ENCODE results near the gene SPART.
A peak's percentile ranks its signal among the peaks of the same experiment; 100 is the strongest.
"Not testable (repeated sequence)": the region's sequence is repeated elsewhere in the genome, so short reads cannot be mapped to it uniquely, and the experiment has no call there.

The SPART gene

DNA sequence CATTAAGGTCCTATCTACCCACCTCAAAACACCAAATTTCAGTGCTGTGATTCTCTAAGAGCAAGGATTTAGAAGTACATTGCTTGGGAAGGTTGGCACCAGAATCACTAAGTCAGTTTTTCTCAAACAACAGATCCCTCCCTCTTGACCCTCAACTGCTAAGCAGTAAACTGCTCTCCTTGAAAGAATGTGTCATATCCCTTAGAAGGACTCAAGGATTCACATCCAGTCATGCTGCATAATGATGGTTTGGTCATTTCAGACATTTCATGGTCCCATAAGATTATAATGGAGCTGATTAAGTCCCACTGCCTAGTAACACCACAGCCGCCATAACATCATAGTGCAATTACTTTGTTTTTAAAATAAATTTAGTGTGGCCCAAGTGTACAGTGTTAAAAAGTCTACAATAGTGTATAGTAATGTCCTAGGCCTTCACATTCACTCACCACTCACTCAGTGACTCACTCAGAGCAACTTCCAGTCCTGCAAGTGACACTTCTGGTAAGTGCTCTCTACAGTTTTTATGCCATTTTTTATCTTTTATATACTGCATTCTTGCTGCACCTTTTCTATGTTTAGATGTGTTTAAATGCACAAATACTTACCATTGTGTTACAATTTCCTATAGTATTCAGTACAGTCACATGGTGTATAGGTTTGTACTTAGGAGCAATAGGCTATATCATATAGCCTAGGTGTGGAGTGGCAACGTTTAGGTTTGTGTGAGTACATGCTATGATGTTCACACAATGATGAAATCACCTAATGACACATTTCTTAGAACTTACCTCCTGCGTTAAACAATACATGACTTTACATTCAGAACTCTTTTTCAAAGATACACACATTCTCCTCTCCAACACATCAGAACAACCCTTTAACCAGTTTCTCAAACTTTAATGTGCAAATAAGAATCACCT is 32.9 kb downstream of the SPART start:
- no peak for DNase-seq

DNA sequence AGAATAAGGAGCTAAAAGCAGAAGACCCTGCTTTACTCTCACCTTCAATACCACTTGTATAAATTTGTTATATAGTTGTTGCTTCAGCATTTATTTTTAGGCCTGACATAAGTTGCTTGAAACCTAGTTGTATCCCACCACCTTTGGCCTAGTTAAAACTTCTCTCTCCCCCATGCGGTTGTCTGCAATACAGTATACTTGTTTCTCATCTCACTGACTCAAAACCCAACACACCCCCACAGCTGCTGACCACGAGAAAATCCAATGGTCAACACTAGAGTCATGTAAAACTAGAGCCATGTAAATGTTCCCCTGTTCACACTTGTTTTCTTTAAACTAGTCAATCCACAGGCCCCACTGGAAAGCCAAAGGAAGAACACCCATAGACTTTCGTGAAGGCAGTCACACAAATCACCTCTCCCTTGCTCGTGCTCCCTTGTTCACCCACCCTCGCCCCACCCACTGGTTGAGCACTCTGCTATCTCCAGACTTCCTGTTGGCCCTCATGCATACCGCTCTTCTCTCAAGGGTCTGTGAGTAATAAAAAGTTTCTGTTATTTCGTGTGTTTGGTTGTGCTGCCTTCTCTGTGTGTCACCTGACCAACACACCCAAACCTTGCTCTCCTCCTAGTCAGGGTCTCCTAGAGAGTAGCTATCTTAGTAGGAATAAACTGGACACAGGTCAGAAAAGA is 35.6 kb downstream of the SPART start:
- peak; percentile 6 to 54 (median 39) for DNase-seq

DNA sequence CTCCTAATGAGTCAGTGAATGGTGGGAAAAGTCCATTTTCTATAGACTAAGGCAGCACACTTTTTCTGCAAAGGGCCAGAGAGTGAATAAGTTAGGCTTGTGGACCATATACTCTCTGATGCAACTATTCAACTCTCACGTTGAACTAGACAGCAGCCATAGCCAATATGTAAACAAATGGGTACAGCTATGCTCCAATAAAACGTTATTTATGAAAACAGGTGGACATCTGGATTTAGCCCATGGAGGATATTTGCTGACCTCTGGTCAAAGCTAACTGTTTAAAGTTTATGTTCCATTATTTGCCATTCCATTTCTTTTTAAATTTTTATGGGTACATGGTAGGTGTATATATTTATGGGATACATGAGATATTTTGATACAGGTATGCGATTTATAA is 43.9 kb downstream of the SPART start:
- DNase-seq, result no peak

DNA sequence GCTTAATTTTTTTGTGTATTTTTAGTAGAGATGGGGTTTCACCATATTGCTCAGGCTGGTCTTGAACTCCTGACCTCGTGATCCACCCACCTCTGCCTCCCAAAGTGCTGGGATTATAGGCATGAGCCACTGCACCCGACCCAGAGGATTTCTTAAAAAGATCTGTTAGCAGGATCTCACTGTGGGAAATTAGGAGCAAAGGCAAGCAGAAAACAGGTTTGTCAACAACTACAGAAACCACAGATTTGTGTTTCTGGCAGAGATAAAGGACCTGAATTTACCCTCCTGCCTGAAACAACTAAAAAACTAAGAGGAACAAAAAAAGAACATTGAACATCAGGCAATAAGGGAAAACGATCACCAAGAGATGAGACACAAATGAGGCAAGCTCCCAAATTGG is 46.7 kb downstream of the SPART start:
- not testable (repeated sequence) for DNase-seq

DNA sequence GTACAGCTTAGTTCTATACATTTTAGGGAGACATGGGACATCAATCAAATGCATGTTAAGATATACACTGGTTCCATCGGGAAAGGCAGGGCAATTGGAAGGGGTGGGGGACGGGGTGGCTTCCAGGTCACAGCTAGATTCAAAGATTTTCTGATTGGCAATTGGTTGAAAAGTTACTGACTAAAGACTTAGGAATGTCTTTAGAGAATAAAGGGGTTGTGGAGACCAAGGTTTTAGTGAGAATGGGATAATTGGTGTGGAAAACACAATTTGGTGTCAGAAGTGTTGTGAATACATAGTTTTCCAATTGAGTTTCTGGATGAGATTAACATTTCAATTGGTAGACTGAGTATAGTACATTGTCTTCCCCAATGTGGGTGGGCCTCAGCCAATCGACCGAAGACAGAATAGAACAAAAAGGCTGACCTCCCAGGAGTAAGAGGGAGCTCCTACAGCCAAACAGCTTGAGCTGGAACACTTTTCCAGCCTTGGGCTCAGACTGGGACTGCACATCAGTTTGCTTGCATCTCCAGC is 47.6 kb downstream of the SPART start:
- no peak for DNase-seq

DNA sequence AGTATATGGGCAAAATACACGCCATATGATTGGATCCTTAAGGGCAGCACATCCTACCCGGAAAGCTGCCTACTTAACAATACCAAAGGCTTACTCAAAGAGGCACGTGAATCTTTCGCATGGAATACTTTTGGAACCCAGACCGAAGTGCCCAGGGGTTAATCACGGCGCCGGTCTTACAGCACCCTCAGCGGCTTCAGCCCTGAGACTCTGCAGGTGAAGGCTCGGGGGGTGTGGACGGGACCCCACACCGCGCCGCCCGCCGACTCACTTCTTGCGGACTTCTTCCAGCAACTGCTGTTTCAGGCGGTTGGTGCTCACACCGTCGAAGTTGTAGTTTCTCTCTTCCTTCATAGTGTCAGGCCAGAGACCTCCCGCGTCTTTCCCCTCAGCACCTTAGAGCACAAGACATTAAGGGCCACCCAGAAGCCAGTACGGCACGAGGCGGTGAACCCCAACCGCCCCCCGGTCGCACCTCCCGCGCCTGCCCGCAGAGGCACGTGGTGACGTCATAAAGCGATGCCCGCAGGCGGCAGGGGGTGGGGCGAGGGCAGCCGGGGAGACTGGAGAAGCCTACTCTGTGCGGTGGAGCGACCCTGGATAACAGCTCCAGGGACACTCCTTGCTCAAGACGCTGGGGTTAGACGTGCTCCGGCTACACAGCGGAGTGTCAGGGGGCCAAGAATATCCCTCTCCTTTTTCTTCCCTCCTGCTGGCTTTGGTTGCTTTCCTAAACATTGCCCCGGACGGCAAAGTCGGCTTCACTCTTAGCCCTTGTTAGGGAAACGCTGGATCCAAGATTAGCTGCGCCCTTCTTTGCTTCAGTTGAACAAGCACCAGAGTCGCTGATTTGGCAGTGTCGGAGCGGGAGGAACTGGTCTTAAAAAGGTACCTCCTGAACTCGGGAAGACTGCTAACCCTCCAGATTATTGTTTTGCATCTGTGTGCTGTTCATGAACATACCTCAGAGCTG is 48.5 kb downstream of the SPART start, which contains the start of gene CCDC169:
Gene CCDC169 (minus strand): TSS at position 449 of the 973 bp plus-strand sequence. CDS start 95 bp downstream, at position 354.
- peak; percentile 54 to 81 (median 68) for DNase-seq

DNA sequence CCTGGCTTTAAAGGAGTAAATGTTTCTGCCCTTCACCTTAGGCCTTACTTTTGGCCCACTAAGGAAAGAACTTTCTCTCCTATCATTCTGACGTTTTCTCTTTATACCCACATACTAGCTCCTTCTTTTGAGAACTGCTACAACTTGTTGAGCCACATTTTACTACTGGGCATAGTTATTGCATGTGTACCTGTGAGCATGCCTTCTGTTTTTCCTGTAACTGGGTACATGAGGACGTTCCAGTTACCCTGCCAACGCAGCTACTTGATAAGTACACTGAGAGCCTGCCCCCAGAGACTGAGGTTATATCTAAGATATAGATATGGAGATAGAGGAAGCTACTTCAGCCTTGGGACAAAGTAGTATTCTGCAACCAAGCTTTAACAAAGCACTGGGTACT is 52.1 kb downstream of the SPART start:
- no peak for DNase-seq

DNA sequence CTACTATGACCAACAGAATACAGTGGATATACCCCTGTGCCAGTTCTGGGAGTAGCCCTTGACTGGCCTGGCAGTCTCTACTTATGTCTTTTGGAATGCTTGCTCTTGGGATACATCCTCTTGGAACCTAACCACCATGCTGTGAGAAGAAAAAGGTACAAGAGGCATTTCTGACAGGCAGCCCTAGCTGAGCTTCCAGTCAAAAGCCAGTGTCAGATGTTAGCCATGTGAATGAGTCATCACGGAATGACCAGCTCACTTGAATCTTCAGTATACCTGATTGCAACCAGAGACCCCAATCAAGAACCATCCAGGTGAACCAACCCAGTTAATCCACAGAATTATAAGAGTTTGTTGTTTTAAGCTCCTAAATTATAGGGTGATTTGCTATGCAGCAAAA is 52.7 kb downstream of the SPART start:
- no peak for DNase-seq

DNA sequence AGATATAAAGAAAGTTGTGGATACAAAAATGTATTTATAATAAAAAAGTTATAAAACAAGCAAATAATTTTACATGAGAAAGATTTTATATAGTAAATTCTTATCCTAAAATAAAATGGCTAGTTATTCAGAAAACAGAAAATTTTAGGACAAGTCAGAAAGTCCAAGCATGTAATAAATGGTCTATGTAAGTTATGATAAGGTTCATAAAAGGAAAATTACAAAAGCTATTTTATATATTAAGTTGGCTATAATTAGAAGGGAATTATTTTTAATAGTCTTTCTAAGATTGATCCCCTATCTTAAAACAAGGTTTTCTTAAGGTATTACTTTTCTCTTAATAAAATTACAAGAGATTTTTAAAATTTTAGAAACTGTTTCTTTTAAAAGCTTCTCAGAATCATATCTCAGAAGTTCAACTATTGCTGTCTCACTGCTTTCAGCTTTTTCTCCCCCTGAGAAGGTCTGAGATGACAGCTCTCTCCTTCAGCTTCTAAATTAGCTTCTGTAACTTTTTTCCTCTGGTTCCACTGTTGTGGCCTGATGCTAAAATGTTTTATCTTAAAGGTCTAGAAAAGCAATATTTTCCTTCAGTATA is 57.3 kb downstream of the SPART start:
- DNase-seq, result no peak

DNA sequence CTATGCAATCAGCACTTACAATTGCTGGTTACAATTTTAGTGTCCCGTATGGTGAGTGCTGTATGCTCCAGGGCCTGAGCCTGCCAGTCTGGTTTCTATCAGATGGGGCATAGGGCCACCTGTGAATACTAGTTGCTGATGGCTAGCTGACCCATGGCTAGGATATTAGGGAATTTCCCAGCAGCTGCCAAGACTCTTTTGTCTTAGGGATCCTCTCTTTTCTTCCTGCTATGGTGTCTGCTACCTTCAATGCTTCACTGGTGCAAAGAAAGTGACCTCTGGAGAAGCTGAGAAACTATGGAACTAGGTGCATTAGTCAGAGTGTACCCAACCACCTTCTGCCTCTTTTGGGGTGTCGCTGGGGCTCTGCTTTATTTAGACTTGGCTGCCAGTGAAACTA is 60.2 kb downstream of the SPART start:
- DNase-seq, result no peak

DNA sequence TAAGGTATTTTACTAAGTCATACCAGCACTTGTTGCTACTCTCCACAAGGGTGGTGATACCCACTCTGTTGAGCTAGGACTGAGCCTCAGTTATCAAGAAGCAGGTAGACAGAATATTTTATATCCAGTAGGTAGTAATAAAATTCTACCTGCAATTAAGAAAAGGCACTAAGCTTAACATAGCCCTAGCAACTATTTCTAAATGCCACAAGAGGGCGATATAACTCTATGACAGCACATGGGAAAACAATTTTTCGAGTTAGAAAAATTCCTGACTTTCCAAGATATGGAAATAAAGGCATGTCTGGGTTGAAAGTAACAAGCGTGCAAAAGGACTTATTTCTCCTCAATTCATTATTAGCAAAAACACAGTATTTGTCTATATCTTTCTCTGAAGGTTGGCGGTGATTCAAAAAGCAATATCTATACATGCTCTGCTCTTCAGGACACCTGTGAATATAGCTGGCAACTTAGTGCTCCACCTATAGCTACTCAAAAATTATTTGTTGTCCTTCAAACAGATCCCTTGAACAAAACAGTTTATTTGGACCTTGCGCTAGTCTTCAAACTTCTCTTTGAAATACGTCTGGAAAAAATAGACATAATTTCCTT is 63.3 kb downstream of the SPART start:
- DNase-seq, result peak in 3 of 4 experiments; percentile 16 to 76 (median 49)

DNA sequence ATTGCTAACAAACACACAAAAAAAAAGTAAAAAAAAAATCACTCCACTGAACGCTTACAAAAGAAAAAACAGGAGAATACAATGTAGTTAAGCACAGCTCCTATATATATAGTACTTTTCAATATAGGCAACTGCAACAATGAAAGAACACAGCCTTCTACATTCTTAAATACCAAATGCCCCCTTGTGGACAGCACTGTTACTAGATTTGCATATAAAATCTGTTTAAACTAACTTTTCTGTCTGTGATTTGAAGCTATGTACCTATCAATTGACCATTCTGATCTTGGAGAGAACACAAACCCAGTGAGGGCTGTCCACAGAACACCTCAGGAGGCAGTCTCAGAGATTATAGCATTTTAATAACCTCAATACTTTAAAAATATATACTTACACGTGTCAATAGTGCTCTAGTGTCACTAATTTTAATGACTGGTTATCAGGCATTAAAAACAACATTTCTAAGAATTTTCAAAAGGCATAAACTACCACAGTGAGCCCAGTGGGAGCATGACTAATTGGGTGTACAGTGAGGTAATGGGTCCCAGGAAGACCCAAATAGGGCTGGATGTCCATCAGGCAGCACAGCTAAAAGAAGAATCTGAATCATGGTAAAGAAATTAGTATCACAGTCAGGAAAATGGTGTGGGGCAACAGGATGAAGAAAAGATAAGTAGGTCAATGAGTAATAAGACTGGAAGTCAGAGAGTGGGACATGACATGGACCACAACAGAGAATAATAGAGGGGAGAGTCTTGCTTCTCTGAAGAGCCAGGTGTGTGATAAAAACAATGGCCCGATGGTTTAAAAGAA is 70.8 kb downstream of the SPART start:
- peak in 3 of 4 experiments; percentile 75 to 82 (median 79) for DNase-seq

DNA sequence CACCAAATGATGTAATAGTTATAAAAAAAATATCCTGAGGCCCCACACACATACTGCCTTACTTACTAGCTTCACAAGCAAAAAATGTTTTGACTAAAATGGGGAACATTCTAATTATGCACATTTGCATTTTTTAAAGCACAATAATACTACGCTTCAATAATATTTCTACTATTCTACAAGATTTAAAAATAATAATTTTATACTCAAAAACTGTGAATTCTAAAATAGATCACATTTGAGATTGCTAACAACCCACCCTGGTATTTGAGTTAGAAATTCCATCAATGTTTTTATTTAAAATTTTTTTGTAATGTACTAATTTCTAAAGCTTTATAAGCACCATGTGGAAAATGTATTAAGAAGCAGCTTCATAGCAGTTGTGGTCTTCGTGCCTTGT is 72.8 kb downstream of the SPART start:
- no peak for DNase-seq

DNA sequence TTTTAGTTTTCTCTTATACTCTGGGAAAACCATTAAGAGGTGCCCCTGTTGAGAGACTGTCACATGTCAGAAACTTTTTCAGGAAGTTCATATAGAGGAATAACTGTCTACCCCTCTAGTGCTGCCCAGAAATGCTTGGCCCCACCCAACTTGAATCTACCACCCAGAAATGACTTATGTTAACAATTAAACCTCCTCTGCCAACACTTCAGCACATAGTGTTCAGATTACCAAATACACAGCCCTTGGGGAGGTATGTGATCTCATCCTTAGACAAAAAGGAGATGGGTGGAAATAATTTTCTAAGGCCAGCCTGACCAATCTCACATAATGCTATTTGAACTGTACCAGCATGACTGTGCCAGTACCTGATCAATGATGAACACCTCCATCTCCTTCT is 84.2 kb downstream of the SPART start:
- DNase-seq, result no peak

DNA sequence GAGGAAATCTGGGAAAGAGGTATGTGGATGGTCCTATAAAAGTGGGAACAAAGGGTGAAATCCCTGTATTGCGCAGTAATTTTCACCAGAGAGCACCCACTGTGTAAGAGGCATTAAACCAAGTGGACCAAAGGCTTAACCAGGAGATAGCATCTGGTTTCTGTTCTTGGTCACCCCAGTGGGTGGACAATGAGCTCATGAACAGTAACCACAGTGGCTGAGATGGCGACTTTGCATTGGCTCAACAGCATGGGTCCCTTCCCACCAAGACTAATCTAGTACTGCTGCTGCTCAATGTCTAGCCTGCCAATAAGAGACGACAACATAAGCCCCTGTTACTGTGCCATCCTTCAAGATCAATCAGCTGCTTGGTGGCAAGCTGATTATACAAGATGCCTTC is 85.2 kb downstream of the SPART start:
- DNase-seq, result no peak

DNA sequence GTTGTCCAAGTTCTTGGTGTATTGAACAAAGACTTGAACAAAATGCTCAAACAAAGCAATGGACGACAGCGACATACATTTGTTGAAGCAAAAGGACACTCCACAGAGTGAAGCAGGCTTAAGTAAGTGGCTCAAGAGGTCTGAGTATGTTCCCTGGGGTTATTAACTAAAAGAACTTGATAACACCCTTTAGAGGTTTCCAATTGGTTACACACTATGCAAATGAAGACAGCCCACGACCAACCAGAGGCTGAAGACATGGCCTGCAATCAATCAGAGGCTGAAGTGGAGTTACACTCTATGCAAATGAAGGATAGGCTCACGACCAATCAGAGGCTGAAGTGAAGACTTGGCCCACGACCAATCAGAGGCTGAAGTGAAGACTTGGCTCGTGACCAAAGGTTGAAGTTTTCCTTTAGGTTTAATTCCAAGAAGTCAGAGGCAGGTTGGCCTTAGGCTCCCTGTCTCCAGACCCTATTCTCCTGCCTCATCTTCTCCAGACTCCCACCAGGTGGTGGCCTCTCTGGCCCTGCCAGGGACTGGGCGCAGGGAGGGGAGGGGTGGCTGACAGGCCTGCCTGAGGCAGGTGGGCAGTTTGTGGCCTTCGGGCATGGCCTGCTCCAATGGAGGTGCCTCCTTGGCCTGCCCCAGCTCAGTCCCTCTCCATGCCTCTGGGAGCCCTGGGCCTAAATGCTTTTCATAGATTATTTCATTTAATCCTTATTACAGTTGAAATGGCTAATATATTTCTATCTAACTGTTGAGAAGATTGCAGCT is 86.6 kb downstream of the SPART start:
- DNase-seq, result no peak

DNA sequence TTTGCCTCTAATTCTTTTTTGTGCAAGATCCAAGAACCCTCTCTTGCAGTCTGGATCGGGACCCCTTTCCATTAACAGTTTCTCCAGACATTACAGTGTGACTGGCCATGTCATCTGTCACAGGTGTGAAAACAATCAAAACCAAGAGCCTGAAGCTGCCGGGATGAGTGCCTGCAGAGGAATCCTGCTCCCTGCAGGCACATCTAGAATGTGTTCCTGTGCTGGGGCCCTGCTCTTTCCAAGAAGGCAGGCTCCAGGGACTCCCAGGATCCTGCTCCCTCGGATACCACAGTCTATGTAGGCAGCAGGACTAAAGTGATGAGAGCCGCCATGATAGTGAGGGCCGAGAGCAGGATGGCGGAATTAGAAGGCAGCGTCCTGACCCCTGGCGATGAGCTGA is 87.4 kb downstream of the SPART start:
- DNase-seq, result no peak
